HG03103 (cell line): ENCODE results near the gene NKX3-2.

Experiments used
- ATAC-seq: cut with Tn5 transposase; IDR thresholded peaks from one replicate; pipeline ENCODE4 v1.9.1; 2021; ENCODE audit warnings: low read depth; ENCODE audit not compliant: unreplicated experiment

Gene NKX3-2

GRCh38 chr4:13546142-13546940 lies 2.0 kb upstream of the NKX3-2 start:
- ATAC-seq = no peak

- no peak for ATAC-seq
Measured at GRCh38 chr4:13545394-13545808, 1.1 kb upstream of the NKX3-2 start.

GRCh38 chr4:13544606-13545393 lies 492 bp upstream of the NKX3-2 start:
- ATAC-seq = peak; percentile 50

DNA sequence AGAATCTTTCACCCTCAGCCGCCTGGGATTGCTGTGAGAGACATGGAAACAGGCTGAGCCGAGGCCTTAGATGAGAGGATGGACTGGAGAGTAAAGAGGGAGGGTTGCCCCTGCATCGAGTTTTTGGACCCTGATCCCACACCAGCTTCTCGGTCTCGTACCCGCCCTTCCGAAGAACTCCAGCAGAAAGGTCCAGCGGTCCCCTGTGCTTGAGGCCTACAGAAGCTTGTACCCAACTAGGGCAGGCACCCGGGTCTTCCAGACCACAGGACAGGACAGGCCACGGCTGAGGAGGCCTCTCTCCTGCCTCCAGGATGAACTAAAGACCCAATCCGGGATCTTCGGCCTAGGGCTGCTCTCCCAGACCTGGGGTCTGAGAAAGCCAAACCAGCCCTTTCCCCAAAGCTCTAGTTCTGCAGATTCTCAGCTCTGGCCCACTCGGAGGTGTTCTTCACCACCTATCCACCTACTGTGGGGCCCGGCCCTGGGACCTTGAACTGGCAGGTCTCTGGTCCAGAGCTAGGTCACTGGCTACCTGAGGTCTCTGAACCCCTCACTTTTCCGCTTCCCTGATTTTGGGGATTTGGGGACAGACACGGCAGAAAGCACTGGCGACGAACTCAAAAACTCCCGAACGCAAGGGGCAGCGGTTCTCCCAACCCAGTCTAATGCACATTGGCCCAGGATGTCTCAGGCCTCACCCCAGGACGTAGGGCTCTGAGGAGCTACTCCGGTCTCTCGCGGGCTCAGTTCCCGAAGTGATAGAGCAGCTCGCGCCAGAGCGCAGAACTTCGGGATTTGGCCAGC lies 1.1 kb downstream of the NKX3-2 start:
- ATAC-seq = no peak

DNA sequence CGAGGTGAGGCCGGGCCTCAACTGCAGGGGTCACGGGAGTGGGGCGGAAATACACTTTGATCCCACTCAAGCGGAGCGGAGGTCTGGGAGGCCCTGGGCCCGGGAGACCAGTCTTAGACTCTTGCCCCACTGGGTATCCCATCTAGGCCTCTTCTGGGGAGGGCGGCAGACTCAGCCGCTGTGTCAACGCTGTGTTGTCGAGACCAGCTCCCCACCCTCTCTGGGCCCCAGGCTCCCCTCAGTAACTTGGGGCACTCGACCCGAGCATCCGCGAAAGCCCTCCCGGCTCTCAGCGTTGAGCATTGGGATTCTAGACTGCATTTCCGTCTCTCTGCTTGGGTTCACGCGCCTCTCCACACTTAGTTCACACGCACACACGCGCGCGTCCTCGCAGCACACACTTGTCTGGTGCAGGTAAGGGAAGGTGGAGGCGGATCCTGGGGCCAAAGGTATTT lies 1.7 kb downstream of the NKX3-2 start:
- ATAC-seq = no peak

DNA sequence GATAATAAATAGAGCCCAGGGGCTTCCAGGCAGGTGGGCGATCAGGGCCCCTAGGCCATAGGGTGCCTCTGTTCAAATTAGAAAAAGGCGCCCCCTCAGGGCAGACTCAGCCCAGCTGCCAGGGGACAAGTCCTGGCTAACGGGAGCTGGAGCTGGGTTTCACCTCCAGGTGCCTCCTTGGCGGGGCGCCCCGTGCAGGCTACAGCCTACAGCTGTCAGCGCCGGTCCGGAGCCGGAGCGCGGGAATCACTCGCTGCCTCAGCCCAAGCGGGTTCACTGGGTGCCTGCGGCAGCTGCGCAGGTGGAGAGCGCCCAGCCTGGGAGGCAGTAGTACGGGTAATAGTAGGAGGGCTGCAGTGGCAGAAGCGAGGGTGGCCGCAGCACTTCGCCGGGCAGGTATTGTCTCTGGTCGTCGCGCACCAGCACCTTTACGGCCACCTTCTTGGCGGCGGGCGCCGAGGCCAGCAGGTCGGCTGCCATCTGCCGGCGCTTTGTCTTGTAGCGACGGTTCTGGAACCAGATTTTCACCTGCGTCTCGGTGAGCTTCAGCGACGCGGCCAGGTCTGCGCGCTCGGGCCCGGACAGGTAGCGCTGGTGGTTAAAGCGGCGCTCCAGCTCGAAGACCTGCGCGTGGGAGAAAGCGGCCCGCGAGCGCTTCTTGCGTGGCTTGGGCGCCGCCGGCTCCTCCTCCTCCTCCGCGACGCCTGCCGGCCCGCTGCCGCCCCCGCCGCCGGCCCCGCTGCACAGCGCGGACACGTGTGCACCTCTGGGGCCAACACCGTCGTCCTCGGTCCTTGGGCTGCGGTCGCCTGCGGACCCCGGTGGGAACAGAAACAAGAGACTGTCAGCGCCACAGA lies 2.4 kb downstream of the NKX3-2 start:
- ATAC-seq = no peak

DNA sequence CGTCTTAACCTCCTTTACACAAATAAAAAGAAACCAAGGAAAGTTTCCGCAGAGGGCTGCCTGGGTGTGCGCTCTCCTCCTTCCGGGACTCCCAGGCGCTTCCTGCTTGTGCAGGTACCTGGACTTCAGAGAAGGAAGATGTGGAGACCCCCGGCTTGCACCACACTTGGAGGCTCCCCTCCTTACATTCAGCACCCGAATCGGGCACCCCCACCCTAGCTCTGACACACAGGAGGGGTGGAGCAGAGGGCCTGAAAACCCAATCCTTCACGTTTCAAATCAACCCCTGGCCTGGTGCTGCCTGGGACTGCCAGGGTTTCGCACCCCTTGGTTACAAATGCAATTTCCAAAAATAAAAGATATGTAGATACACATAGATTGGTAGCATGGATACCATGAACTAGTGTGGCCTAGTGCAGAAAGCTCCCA lies 3.1 kb downstream of the NKX3-2 start:
- no peak for ATAC-seq

- ATAC-seq = no peak
Measured at GRCh38 chr4:13540446-13541175, 3.7 kb downstream of the NKX3-2 start.

DNA sequence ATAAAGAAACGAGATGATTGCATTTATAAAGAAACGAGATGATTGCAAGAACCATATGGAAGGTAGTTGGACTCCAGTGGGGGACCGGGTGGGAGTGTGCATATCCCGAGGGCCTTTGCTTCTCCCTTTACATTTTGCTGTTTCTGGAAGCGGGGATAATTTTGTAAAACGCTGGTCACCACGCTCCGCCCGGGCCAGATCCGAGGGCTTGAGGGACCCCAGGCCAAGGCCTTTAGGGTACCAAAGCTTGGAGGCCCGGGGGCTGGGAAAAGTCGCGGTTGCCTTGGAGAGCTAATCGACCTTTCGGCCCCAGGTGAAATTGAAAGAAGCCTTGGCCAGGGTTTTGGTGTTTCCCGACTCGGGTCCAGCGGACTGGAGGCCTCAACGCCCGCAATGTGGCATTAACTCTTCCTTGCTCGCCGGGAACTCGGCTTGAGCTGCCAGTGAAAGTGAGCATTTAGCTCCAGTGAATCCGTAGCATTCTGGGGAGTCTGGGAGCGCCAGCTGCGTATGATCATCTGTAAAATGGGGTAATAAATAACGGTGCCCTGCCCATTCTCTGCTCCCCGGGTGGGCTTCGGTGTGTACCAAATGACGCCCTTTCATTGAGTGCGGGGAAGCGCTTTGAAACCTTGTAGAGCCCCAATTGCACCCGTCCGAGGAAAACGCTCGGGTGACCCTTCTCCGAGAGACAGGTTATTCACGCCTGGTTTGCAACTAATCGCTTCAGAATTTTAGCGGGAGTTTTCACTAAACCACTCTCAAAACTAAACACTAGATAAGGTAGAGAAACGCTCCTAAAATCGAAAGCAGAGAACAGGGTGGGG lies 4.5 kb downstream of the NKX3-2 start:
- ATAC-seq = no peak

DNA sequence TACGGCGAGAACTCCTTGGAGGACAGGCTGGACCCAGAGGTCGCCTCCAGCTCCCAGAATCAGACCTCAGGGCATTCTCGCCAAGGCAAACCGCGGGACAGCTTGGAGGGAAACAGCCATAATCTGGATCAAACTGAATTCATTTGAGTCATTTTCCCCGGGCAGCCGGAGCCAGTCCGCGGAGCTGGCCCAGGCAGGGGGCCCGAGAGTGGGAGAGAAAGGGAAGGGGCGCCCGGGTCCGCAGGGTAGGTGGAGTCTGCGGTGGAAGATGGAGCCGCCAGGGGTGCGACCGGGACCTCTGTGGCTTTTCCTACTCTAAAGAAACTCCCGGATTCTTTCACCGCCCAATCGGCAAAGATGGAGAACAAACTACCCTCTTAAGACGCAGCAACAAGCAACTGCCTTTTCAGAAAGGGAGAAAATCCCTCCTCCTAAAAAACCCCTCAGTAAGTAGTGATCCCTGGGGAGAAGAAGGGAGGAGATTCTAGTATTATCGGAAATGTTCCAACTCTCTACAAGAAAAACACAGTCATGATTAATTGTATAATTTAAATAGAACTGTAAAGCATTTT lies 5.2 kb downstream of the NKX3-2 start:
- no peak for ATAC-seq

DNA sequence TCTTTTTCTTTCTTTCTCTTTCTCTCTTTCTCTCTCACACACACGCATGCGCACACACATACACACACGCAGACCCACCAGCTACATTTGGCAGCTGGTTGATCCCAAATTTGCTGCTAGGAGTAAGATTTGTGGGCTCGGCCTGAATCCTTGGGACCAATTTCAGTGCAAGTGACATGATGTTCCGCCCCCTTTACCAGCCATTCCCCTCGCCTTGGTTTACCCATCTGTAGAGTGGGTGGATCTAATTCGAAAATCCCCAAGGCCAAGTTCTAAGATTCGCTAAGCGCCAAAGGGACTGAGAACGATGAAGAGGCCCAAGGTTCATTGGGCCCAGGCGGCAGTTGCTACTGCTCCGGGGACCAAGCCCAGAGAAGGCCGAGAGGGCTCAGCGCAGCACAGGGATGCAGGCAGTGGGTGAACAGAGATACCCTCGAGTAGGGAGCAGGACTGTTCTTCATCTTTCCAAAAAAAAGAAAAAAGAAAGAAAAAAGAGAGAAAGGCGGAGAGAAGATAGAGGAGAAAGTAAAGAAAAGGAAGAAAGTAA lies 5.8 kb downstream of the NKX3-2 start:
- no peak for ATAC-seq

DNA sequence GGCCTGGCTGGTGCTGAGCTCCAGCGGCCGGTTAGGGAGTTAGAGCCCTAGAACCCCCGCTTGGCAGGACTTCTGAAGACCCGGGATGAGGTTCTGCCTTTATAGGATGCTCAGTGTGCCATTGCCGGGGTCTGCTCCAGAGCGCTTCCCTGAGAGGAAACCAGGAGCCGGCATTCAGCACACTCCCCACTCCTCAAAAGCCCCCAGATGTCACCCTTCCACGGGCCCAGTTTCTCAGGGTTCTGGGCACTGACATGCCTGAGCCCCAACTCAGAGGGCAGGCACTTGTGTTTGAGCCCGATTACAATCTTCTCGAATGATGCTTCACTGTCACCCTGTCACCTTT lies 6.5 kb downstream of the NKX3-2 start:
- ATAC-seq = no peak

DNA sequence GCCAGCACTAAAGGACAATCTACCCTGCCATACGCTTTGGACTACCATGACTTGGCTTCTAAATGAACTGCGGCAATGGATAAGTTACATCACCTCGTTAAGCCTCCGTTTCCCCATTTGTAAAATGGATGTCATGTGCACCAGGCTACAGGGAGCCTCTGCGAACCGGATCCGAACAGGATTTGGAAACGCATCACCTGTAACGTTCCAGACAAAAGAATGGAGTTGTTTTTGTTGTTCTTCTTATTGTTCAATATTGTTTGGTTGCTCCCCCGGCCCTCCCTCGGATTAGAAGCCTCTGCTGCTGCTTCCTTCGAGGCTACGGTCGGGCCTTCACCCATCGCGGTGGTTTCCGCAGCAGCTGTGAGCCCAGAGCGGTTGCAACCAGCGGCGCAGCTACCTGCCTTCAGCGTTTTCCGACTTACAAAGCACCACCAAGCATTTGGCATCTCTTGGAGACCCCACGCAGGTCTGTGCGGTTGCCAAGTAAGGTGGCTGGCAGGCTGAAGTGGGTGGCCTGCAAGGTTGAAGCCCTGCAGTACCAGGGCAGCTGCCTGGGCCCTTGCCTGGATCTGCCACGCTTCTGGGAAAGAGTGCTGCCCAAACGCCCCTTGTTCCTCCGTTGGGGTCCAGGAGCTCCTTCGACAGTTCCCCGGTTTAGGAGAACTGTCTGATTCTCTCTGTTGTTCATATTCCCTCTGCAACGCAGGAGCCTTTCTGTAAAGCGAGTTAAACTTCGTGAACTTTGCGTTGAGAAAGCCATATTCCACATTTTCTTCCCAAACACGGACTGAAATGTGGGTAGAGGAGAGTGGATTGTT lies 7.1 kb downstream of the NKX3-2 start:
- ATAC-seq = no peak

GRCh38 chr4:13536607-13537006 lies 7.7 kb downstream of the NKX3-2 start:
- no peak for ATAC-seq

GRCh38 chr4:13535708-13536361 lies 8.5 kb downstream of the NKX3-2 start:
- ATAC-seq = no peak

DNA sequence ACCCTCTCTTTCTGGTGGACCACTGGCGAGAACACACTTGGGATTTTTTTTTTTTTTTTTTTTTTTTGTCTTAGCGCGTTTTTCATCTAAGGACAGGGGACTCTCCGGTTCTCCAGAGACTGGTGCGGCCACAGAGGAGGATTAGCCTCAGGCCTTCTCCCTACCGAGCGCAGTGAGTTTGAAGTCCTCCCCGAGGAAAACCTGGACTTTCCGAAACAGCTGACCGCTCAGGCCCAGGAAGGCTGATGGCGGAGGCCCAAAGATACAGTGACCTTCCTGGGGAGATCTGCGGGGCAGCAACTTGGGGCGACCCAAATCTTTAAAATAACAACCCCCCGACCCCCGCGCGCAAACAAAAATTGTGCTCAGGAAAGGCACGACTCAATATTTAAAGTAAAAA lies 9.2 kb downstream of the NKX3-2 start:
- no peak for ATAC-seq
